ENCODE measurements around the gene YLPM1.
A peak's percentile ranks its signal among the peaks of the same experiment; 100 is the strongest.
"Not testable (repeated sequence)": the region's sequence is repeated elsewhere in the genome, so short reads cannot be mapped to it uniquely, and the experiment has no call there.

YLPM1 gene, protein sequence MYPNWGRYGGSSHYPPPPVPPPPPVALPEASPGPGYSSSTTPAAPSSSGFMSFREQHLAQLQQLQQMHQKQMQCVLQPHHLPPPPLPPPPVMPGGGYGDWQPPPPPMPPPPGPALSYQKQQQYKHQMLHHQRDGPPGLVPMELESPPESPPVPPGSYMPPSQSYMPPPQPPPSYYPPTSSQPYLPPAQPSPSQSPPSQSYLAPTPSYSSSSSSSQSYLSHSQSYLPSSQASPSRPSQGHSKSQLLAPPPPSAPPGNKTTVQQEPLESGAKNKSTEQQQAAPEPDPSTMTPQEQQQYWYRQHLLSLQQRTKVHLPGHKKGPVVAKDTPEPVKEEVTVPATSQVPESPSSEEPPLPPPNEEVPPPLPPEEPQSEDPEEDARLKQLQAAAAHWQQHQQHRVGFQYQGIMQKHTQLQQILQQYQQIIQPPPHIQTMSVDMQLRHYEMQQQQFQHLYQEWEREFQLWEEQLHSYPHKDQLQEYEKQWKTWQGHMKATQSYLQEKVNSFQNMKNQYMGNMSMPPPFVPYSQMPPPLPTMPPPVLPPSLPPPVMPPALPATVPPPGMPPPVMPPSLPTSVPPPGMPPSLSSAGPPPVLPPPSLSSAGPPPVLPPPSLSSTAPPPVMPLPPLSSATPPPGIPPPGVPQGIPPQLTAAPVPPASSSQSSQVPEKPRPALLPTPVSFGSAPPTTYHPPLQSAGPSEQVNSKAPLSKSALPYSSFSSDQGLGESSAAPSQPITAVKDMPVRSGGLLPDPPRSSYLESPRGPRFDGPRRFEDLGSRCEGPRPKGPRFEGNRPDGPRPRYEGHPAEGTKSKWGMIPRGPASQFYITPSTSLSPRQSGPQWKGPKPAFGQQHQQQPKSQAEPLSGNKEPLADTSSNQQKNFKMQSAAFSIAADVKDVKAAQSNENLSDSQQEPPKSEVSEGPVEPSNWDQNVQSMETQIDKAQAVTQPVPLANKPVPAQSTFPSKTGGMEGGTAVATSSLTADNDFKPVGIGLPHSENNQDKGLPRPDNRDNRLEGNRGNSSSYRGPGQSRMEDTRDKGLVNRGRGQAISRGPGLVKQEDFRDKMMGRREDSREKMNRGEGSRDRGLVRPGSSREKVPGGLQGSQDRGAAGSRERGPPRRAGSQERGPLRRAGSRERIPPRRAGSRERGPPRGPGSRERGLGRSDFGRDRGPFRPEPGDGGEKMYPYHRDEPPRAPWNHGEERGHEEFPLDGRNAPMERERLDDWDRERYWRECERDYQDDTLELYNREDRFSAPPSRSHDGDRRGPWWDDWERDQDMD (N-terminal part only)

DNA sequence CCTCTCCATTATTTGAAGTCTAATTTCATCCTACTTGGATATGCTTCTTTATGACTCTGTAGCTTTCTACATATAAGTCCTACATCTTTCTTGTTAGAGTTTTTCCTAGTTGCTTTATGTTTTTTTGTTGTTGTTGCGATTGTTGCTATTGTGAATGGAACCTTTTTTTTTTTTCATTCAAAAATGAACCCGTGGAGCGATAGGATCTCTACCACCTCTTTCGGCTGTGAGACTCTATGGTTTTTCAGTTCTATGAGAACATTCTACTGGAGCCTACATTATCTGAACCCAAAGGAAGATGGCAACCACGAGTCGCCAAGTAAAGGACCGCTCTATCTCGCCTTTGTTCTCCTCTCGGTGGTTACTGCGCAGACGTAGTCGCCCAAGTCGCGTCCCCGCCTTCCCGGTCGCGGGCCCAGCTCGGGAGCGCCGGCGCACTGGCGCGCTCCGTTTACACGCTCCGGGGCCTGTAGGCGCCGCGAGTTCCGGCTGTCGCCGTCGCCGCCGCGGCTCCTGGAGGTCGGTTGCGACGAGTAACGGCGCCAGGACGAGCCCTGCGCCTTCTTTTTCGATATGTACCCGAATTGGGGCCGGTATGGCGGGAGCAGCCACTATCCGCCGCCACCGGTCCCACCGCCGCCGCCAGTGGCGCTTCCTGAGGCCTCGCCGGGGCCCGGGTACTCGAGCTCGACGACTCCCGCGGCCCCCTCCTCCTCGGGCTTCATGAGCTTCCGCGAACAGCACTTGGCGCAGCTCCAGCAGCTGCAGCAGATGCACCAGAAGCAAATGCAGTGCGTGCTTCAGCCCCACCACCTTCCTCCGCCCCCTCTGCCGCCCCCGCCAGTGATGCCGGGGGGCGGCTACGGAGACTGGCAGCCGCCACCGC lies at the start of gene YLPM1:
TSS of gene YLPM1 (plus strand) at position 400 of the 886 bp plus-strand sequence. CDS start at position 574, 174 bp downstream.
- DNase-seq, result peak; percentile 97

DNA sequence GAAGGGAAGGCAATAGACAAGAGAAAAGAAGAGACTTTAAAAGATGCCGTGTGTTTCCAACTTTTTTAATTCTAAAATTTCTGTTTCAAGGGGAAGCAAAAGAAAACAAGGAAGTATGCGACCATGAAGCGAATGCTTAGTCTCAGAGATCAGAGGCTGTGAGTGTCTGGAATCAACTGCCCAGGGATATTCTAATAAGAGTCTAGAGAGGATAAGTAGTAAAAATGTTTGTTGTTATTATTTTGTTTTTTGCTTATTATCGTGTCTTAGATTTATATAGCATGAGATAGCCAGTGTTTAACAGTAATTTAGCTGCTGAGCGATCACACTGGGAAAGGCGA lies 49.8 kb upstream of the YLPM1 start:
- no peak for DNase-seq

DNA sequence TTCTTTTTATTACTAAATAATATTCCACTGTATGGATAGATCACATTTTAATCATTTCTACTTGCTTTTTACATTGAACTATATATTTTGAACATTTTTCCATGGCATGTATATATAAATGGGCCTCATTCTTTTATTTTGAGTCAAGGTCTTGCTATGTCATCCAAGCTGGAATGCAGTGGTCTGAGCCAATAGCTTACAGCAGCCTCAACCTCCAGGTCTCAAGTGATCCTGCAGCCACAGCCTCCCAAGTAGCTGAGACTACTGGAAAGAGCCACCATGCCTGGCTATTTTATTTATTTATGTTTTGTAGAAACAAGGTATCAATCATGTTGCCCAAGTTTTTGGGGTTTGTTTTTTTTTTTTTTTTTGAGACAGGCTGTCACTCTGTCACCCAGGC lies 42.6 kb upstream of the YLPM1 start:
- DNase-seq, result no peak

DNA sequence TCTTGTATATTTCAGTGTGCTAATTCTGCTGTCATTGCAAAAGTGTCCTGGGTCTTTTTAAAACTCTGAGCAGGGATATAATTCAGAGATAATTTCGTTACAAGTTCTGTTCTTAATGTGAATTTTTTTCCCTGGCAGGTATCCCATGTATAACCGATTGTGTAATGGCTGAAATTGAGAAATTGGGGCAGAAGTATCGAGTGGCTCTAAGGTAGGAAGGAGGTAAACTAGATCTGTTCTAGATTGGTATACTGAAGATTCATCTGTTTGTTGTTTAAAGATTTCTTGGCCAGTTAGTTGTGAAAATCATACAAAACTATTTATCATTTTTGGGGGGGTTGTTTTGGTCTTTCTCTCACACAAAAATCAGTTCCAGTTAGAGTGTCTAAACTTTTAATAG lies 40.0 kb upstream of the YLPM1 start:
- no peak for DNase-seq

DNA sequence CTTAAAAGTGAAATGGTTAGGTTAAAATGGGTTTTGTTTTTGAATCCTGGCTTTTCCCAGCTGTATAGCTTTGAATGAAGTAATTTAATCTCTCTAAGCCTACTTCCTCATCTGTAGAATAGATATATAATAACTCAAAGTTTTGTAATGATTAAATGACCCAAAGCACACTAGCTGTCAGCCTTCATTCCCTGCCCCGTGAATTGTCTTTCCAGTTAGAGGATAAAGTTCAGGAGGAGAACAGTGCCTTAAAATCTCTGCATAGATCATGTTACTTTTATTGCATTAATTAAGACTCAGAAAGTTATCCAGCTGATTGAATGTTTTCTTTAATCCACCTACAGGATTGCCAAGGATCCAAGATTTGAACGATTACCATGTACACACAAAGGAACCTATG lies 30.7 kb upstream of the YLPM1 start:
- DNase-seq, result no peak

DNA sequence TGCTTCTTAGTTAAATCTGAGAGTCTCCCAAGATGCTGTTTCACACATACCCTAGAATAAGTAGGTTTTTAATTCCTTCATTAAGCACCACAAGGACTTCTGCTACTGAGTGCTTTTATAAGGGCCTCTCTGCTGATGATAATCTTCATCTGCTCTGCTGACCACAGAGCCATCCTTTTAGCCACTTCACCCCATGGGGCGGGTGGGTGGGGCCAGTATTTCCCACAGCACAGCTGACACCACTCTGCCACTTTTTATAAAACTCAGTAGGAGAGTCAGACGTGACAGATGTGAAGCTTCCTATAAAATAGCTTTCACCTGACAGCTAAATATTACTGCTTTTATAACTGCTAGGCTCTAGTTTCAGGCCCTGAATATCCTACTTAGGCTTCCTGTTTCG lies 29.9 kb upstream of the YLPM1 start:
- no peak for DNase-seq

DNA sequence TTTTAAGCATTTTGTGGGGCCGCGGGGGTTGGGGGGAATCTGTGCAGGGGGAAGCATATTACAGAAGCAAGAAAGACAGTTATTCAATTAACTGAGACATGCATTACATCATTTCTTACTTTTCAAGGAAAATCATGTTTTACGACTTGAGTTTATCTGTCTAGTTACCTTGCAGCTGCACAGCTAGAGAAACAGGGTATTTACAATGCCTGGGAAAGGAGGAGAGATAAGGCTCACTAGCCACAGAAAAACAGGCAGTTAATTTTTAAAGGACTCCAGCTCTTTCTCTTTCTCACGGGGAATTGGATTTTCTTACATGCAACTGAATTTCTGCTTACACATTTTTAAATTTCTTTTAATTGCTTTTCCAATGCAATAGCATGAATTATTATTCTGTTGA lies 28.0 kb upstream of the YLPM1 start:
- no peak for DNase-seq

DNA sequence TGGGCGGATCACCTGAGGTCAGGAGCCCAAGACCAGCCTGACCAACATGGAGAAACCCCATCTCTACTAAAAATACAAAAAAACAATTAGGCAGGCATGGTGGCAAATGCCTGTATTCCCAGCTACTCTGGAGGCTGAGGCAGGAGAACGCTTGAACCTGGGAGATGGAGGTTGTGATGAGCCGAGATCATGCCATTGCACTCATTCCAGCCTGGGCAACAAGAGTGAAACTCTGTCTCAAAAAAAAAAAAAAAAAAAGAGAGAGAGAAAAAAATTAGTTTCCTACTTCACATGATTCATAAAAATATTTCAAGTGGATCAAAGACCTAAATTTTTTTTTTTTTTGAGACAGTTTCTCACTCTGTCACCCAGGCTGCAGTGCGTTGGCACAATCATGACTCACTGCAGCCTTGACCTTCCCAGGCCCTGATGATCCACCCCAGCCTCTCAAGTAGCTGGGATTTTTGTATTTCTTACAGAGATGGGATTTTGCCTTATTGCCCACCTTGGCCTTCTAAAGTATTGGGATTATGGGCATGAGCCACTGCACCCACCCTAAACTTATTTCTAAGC lies 25.3 kb upstream of the YLPM1 start:
- no peak for DNase-seq

DNA sequence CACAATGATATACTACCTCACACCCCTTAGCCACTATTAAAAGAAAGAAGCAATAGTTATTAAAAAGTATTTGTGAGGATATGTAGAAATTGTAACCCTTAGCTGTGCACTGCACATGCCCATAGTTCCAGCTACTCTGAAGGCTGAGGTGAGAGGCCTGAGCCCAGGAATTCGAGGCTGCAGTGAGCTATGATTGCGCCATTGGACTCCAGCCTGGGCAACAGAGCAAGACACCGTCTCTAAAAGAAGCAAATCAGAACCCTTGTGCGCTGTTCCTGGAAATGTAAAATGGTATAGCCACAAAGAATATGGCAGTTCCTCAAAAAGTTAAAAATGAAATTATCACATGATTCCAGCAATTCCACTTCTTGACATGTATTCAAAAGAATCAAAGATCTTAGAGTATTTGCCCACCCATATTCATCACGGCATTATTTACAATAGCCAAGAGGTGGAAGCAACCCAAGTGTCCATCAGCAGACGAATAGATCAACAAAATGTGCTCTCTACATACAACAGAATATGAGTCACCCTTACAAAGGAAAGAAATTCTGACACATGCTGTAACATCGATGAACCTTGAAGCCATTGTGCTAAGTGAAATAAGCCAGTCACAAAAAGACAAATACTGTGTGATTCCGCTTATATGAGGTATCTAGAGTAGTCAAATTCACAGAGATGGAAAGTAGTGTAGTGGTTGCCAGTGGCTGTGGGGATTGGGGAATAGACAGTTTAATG lies 23.7 kb upstream of the YLPM1 start:
- DNase-seq, result peak; percentile 1

DNA sequence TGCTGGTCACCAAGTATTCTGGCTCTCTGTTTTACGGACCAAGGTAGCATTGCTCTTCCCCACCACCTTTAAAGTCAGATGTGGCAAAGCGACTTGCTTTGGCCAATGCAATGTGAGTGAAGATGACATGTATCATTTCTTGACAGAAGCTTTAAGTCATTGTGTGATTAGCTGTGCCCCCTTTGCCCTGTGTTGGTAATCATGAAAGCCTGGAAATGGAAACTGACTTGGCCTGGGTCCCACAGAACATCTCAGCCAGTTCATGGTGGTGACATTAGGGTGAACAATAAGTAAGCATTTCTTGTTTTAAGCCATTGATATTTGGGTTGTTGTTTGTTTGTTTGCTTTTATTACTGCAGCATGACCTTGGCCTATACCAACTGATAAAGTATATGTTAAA lies 15.9 kb upstream of the YLPM1 start:
- DNase-seq, result no peak

DNA sequence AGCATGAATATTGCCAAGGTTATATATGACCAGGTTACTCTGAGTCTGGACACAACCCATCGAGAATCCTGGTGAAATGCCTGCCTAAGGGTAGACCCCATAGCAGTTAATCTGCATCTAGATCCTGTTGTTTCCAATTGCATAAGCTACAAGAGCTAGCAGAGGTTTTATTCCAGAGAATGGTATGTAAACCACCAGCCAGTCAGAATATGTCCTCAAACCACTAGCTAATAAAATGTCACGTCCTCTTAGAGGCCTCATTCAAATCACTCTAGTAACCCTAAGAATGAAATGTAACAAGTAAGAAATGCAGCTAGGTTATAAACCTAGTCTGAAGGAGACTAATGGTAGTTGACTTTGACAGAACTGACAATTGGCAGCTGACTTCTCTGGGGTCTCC lies 9.0 kb upstream of the YLPM1 start:
- no peak for DNase-seq

DNA sequence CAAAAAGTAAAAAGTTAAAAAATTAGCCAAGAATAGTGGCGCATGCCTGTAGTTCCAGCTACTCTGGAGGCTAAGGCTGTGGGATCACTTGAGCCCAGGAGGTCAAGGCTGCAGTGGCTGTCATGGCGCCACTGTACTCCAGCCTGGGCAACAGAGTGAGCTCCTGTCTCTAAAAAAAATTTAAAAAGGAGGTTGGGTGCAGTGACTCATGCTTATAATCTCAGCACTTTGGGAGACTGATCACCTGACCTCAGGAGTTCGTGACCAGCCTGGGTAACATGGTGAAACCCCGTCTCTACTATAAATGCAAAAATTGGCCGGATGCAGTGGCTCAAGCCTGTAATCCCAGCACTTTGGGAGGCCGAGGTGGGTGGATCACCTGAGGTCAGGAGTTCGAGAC lies 8.2 kb upstream of the YLPM1 start:
- DNase-seq, result no peak

DNA sequence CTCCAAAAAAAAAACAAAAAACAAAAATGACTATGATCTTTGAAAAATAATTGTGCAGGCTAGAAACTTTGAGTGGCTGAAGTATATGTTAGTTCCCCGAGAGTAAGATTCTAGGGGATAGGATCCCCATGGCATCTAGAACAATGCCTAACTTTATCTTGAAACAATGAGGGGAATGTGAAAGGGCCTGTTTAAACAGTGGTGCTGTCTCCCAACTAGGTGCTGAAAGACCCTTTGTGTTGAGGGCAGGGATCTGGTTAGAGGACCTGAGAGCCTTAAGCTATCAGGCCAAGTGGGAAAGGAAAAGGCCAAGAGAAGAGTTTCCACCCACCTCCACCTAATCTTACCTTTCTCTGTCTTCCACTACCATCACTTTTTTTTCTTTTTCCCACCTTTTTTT lies 6.8 kb upstream of the YLPM1 start:
- DNase-seq, result no peak

DNA sequence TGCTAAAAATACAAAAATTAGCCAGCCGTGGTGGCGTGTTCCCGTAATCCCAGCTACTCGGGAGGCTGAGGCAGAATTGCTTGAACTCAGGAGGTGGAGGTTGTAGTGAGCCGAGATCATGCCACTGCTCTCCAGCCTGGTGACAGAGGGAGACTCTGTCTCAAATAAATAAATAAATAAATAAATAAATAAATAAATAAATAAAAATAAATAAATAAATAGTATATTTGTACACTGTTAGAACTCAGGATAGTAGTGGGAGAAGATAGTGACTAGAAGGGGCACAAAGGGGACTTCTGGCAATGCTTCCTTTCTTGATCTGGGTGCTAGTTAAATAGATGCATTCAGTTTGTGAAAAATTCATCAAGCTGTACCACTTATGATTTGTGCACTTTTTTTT lies 4.6 kb upstream of the YLPM1 start:
- not testable (repeated sequence) for DNase-seq

DNA sequence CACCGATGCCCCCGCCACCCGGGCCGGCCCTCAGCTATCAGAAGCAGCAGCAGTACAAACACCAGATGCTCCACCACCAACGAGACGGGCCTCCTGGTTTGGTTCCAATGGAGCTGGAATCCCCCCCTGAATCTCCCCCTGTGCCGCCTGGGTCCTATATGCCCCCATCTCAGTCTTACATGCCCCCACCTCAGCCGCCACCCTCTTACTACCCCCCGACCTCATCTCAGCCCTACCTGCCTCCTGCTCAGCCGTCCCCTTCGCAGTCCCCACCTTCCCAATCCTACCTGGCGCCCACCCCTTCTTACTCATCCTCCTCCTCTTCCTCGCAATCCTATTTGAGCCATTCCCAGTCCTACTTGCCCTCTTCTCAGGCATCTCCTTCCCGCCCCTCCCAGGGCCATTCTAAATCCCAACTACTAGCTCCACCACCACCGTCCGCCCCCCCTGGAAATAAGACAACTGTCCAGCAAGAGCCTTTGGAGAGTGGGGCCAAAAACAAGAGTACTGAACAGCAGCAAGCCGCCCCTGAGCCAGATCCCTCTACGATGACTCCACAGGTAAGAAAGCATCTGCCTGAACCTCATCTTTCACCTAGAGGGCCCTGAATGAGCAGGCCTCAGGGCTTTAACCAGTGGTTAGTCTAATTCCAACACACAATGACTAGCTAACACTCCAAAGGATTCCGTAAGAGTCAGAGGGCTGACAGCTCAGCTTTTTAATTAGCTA lies 851 bp downstream of the YLPM1 start:
- no peak for DNase-seq

DNA sequence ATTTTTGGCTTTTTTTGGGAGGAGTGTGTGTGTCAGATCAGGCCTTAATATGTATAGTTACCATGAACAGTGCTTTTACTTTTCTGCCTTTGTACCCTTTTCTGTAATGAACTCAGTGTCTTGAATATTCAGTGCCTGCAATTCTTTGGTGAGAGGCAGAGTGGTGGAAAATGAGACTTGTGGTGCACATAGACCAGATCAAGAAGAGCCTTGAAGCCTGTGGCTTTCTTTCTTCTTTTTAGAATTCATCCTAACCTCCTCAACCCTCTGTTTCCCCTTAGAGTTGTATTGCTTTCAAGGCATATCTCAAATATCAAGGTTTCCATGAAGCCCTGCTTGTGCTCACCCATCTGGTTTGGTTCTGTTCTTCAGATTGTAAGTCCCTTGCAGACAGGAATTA lies 2.6 kb downstream of the YLPM1 start:
- DNase-seq, result no peak

DNA sequence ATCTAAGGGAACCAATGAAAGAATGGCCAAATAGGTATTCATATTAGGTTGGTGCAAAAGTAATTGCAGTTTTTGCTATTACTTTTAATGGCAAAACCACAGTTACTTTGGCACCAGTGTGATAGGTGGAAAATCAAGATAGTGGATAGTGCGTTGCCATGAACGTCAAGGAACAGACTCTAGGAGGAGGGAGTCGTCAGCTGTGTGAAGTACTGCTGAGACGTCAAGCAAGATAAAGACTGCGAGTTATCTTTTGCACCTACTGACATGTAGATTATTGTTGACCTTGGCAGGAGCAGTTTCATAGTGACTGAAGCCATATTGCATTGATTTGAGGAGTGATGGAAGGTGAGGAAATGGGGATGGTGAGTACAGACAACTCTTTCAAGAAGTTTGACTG lies 8.3 kb downstream of the YLPM1 start:
- no peak for DNase-seq

DNA sequence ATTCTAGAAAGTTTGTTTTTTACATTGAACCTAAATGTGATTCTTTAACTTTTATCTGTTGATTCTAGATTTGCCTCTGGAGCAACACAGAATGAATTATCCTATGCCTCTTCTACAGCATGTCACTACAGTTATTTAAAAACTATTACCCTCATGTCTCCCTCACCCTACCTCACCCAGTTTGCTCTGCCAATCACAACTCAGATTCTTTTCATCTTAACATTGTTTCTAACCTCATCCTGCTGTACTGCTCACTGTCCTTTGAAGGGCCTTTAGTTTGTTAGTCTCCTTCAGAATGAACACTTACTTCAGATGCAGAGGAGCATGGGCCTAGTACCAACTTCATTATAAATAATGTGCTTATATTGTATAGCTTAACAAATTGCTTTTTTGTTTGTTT lies 21.5 kb downstream of the YLPM1 start:
- DNase-seq, result no peak

DNA sequence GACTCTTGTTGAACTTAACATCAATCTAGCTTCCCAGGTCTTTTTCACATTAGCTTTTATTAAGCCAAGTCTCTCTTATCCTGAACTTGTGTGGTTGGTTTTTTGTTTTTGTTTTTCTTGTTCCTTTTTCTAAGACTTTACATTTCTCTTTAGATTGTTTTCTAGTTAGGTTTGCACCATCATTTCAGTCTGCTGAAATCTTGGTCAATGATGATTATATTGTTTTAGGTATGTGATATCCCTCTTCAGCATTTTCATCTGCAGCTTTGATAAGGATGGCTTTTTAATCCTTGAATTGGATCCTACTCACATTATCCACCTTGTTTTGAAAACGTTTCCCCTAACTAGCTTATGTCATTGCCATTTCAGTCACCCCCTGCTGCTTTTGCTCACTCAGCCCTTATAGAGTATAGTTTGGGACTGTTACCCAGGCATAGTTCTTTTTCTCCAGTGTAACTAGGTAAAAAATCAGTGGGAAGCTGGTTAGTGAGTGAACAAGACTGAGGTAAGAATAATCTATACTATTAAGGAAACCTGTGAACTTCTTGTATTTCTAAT lies 22.0 kb downstream of the YLPM1 start:
- no peak for DNase-seq

DNA sequence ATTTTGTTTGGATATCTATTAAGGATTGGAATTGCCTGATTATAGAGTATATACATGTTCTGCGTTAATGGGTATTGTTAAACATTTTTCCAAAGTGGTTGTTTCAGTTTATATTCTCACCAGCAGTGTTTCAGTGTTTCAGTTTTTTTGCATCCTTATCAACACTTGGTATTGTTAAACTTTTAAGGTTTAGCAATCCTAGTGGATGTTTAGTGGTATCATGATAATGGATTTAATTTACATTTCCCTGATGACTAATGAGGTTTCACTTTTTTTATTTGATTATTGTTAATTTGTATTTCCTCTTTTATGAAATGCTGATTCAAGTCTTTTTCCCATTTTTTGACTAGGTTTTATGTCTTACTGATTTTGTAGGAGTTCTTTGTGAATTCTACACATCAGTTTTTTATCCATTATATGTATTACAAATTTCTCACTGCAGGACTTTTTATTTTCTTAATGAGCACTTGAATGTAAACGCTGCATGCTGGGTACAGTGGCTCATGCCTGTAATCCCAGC lies 23.7 kb downstream of the YLPM1 start:
- DNase-seq, result no peak
